Measurements from ENCODE around the gene SLC2A13.
"Not testable (repeated sequence)": the region's sequence is repeated elsewhere in the genome, so short reads cannot be mapped to it uniquely, and the experiment has no call there.

Gene SLC2A13

DNA sequence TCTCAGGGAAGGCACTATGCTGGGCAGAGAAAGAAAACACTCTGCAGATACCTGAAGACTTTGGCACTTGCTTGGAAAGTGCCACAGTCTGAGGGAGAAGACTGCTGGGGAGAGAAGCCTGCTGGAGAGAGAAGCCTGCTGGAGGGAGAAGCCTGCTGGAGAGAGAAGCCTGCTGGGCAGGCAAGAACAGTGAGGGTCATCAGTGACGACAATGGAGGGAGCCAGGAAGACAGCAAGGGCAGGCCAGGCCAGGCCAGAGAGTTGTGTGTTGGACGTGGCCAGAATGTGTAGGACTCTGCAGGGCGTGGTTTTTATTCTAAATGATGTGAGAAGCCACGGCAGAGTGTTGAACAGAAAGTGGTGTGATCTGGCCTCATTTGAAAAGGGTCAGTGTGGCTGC lies 301.0 kb downstream of the SLC2A13 start:
- DNase-seq (ENCODE audit: low read depth) = no peak

DNA sequence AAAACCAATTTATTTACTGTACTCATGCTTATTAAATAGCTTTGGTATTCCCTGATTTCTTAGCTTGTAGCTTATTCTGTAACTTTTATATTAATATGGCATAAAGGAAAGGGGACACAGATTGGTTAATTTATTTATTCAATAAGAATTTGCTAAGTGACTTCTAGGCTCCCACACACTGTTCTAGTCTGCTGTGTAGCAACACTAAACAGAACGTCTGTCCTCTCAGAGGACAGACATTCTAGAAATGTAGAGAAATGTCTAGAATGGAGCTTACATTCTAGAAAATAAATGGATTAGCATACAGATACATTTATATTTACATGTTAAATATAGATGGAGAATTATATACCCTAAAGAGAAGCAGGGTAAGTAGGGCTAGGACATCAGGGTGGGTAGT lies 301.4 kb downstream of the SLC2A13 start:
- DNase-seq (ENCODE audit: low read depth) = no peak

DNA sequence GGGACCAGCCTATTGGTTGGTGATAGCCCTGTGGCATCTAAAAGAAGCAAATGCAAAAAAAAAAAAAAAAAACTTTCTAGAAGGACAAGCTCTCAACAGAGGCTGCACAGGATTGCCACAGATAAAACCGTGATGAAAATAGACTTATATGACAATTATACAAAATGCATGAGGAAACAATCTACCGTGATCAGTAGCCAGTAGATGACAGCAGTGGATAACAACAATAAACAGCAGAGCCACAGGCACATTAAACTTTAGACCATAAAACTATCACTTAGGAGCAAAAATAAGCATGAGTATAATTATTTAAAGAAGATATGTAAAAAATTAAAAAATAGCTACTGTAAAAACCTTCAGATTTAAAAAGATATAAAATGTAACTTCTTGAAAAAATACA lies 302.7 kb downstream of the SLC2A13 start:
- no peak for DNase-seq (ENCODE audit: low read depth)

DNA sequence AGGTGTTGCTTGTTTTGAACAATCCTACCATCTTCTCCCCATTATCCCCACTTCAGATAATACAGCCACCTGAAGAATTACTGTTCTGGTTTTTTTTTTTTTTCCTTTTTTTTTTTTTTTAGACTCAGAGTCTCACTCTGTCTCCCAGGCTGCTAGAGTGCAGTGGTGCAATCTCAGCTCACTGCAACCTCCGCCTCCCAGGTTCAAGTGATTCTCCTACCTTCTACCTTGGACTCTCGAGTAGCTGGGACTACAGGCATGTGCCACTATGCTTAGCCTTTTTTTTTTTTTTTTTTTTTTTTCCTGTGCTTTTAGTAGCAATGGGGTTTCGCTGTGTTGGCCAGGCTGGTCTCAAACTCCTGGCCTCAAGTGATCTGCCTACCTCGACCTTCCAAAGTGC lies 306.9 kb downstream of the SLC2A13 start:
- DNase-seq (ENCODE audit: low read depth) = no peak

DNA sequence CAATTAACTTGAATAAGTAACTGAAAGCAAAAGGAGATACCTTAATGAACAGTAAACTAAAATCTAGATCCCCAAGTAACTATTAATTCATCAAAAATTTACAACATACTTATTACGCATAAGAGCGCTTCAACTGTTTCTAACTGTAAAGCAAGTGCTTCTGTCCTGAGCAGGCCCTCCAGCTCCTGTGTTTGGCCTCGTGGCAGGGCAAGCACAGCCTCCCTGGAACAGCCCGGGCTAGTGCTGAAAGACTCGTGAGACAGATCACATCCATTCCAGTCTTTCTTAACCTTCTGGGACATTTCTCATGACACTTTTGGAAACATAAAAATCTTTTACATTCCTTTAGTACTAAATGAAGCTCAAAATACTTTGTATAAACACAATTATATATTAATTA lies 307.5 kb downstream of the SLC2A13 start:
- DNase-seq (ENCODE audit: low read depth) = no peak

DNA sequence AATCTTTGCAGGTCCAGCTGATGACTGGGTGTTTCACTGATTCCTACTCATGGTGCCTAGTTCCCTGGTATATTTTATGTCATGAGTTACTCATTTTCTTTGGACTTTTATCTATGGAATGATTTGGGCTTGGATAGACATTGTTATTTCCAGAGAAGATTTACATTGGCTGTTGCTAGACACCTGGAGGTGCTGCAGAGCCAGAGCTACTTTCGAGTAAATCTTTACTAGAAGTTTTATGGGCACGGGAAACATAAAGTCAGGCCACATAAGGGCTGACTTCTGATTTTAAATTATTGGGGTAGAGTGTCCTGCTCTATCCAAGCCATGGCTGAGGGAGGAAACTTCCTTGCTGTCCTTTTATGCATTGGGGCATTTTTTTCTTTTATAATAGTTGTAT lies 310.4 kb downstream of the SLC2A13 start:
- DNase-seq (ENCODE audit: low read depth) = no peak

DNA sequence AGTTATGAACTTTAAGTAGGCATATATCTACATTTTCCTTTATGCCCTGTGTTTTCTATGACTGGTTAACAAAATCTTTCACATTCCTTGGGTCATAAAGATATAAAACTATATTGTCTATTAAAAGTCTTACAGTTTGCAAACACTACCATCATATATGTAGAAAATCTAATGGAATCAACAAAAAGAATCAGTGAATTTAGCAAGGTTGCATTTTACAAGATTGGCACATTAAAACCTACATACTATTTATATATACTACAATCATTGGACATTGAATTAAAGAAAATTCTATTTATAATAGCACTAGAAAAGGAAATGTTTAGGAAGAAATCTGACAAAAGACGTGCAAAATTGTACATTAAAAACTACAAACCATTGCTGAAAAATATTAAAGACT lies 312.9 kb downstream of the SLC2A13 start:
- DNase-seq (ENCODE audit: low read depth) = no peak

DNA sequence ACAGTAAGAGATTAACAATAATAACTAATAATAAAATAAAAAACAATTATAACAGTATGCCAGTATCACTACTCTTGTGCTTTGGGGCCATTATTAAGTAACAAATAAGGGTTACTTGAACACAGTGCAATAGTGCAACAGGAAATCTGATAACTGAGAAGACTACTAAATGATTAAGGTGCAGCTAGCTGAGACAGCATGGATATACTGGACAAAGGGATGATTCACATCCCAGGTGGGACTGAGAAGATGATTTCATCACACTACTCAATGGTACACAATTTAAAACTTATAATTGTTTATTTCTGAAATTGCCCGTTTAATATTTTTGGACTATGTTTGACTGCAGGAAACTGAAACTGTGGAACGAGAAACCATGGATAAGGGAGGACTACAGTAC lies 317.6 kb downstream of the SLC2A13 start:
- no peak for DNase-seq (ENCODE audit: low read depth)

DNA sequence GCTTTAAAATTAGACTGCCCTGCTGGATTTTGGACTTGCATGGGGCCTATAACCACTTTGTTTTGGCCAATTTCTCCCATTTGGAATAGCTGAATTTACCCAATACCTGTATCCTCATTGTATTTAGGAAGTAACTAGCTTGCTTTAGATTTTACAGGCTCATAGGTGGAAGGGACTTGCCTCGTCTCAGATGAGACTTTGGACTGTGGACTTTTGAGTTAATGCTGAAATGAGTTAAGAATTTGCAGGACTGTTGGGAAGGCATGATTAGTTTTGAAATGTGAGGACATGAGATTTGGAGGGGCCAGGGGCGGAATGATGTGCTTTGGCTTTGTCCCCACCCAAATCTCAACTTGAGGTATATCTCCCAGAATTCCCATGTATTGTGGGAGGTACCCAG lies 320.1 kb downstream of the SLC2A13 start:
- DNase-seq (ENCODE audit: low read depth) = not testable (repeated sequence)

DNA sequence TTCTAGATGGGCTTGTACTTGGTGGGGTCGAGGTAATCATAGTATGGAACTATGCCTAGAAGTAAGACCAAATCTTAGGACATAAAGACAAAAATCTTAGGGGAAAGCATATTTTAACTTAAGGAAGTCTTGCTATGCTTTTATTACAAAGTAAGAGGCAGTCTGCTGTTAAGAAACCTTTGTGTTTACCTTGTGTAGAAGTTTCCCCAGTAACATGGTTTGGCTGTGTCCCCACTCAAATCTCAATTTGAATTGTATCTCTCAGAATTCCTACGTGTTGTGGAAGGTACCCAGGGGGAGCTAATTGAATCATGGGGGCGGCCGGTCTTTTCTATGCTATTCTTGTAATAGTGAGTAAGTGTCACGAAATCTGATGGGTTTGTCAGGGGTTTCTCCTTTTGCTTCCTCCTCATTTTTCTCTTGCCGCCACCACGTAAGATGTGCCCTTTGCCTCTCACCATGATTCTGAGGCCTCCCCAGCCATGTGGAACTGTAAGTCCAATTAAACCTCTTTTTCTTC lies 323.8 kb downstream of the SLC2A13 start:
- no peak for DNase-seq (ENCODE audit: low read depth)

DNA sequence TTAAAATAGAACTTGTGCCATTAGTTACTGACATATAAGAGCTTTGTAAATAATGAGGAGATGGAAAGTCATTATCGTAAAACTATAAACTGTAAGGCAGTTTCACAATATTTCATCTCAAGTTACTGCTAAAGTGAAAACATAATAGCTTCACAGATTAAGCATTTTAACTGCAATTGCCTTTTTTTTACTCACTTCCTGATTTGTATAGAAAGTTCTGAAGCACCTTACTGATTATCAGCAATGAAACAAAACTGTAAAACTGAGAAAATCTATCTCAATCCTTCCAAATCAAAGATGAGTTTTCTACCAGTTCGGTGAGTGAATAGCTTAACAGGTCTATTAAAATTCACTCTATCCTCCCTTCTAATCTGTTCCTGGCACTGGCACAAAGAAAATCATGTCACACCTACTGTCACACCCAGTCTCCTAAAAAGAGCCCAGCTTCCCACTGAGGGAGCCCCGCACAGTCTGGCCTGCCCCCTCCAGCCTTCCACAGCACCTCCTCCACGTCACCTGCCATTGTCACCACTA lies 324.9 kb downstream of the SLC2A13 start:
- no peak for DNase-seq (ENCODE audit: low read depth)

DNA sequence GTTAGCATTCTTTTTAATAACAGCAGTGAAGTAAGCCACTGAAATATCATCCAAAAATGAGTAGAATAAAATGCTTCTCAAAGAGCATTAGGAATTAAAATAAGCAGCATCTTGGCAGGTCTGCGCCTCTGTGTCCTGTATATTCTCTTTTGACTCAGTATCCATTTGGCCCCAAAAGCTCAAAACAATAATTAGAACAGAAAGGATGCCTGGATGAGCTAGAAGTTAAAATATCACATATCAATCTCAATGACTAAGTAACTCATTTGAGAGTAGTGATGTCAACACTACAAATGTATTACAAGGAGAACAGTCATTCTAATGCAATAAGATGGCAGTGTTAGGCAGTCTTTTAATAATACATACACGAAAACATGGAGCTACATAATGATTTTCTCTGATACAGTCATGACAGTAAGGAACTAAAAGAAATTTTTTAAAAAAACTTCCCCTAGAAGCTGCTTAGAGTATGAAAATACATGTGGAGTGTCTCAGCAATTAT lies 325.4 kb downstream of the SLC2A13 start:
- no peak for DNase-seq (ENCODE audit: low read depth)

DNA sequence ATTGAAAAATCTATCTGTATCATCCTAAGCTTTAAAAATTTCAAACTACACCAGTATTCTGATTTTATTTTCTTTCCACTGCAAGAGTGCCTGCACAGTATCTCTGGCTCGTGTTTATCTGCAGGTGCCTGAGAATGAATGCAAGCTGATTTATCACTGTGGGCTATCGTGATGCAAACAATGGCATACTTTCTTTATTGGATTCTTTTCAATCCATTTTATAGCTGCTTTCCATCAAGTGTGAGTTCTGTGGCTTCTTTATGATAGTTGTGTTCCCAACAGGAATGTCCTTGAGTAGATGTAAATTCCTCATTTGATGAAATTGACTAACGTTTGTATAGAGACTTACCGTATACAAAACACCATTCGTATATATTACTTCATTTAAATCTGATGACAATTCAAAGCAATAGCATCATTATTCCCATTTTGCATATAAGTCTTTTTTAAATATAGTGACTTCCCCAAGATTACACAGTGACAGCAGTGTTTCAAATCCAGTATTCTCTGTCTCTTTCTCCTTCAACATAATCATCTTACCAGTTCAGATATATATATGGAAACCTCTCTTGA lies 326.0 kb downstream of the SLC2A13 start:
- no peak for DNase-seq (ENCODE audit: low read depth)

DNA sequence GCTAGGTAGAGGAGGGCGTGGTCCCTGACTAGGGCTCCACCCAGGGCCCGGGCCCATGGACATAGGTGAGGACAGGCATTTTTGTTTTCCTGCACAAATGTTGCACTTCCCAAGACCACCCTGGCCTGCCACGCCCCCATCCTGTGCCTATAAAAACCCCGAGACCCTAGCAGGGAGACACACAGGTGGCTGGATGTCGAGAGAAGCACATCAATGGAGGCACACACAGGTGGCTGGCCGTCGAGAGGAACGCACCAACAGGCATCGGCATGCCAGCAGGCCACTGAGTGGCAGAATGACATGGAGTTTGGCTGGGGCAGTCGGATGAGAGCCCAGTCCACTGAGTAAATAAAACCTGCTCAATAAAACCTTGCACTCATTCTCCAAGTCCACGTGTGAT lies 328.4 kb downstream of the SLC2A13 start:
- DNase-seq (ENCODE audit: low read depth) = no peak

DNA sequence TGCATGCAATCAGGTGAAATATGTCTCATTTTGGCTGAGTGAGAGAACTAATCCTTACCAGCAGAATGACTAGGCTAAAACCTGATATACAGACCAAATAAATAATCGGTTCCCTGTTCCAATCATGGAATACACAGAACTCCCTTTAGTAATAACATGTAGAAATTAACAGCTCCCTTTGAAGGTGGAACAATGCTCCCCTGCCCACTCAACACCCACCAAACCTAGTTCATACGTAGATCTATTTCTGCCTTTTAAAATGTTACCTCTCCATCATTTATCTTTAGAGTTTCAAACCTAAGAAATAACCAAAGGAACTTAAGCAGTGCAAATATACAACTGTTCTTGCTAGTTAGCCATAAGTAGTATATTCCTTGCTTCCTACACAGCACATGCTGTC lies 332.6 kb downstream of the SLC2A13 start:
- no peak for DNase-seq (ENCODE audit: low read depth)

DNA sequence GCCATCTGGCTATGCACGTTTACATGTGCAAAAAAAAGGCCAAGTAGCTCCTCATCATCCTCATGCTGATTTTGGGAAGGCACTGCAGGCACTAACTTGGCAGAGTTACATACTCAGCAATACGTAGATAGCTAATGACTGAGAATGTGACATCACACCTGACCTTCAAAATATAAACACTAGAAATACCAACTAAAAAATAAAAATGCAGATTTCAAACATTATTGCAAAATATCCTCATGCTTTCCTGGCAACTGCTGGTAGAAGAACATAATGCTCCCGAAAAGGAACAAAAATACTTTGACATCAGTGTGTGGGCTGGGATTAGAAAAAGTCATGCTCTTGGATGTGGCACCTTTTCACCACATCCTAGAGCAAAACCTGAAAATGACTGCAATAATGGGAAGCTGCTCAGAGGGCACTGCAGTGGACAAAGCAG lies 333.0 kb downstream of the SLC2A13 start:
- no peak for DNase-seq (ENCODE audit: low read depth)

DNA sequence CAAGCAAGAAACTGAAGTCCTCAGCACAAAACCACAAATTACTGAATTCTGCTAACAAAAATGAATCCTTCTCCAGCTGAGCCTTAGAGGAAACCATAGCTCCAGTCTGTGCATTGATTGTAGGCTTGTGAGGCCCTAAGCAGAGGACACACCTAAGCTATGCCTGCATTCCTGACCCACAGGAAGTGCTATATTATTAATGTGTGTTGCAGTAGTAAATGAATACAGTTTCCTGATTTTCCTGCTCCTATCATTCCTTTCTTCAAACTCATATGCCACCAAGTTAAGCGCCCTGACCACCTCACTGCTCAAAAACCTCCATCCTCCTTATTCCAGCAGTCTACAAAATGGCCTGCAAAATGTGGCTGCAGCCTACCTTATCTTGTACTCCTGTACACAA lies 334.4 kb downstream of the SLC2A13 start:
- no peak for DNase-seq (ENCODE audit: low read depth)

DNA sequence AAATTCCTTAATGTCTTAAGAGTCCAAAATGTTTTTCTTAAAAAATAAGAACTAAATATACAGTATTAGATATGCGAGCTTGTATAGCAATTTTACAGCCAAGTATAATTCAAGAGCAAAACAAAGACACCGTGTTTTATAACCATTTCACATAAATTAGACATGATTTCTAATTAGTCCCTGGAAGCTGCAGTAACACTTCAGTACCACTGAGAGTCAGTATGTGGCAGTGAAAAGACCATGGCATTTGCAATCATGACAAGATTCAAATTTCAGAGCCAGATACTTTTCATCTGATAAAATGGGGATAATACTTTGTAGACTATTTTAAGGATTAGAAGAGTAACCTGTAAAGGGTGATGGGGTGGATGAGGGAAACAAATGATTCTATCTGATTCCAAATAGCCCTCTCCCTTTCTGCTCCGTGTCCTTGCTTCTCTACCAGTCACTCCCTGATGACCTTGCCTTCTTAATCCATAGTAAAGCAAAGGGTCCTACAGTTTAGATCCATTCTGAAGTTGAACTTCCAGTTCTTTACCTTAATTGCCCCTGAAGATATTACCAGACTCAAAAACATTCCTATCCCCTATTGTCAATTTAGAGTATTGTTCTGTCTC lies 340.8 kb downstream of the SLC2A13 start:
- no peak for DNase-seq (ENCODE audit: low read depth)

DNA sequence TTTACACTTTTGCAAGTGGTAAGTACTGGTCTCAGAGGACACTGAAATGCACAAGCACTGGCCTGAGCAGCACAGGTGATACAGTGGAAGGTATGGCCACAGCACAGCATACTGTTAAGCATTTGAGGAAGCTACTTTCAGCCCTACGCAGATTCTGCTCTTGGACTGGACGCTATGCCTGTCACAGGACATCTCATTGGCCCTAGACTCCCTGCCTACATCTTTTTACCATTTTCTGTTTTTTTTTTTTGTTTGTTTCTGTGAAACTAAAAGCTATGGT lies 342.1 kb downstream of the SLC2A13 start:
- no peak for DNase-seq (ENCODE audit: low read depth)

DNA sequence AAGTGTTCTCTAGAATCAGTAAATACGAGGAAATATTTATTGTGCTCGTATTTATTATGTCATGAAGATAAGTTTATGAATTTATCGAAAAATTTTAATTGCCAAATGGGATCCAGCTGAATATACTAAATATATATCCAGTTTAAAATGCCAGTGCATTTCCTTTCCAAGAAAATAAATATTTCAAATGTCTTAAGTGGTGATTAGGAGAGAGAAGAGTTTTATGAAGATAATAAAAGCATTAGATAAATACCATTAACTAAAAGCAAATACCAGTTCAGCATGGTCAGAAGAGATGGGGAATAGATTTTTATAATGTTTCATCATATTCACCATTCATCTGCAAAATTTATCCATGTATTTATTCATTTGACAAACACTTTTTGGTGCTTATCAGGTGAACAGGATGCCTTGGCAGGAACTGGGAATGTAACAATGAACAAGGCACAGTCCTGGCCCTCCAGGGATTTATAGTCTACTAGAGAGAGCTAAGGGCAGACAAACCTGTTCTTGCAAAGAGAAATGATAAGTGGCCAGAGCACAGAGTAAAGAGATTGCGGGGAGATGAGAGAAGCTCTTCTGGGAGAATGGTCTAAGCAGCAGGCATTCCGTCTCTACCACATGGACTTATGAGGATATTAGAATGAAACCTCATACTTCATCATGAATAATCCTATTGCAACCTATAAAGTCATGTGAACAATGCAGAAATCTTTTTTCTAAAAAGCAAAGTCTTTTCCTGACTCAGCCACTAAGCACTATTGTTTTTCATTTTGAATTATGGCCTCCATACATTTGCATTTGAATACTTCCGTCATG lies 342.6 kb downstream of the SLC2A13 start:
- DNase-seq (ENCODE audit: low read depth) = no peak

DNA sequence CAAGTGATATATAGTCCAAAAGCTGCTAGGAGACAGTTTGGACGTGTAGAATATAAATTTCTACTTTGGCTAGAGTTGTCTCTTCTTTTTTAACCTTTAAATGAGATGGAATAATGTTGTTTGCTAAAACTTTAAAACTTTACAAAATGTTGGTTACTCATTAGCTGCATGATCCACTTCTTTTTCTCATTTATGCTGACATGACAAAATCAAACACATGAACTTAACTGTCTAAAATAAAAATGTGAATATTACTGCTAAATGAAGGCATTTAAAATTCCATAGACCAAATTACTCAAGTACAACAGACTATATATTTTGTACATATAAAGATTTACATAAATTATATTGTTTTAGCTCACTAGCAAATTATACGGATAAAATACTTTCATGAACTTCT lies 350.4 kb downstream of the SLC2A13 start:
- no peak for DNase-seq (ENCODE audit: low read depth)

DNA sequence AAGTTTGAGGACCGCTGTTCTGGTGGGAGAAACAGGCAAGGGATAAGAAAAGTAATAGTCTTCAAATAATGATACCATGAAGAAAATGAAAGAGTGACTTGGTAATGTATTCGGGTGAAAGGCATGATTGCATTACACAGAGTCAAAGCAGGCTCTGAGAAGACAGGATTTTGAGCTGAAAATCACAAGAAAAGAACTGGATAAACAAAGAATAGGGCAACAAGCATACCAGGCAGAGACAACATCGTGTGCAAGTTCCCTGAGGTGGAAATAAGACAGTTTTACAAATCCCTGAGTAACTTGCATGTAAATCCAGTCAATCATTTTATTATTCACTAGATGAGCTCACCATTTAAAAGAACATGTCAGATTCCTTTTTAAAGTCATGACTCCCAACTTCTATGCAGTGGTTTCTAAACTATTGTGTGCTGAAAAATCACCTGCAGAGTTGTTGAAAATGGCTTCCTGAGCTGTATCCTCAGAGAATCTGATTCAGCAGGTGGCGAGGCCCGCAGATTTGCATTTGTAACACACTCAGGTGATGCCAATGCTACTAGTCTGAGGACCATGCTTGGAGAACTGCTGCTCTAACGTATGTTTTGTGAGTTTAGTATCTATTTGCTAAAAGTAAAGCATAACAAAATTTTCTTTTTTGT lies 353.3 kb downstream of the SLC2A13 start:
- no peak for DNase-seq (ENCODE audit: low read depth)

DNA sequence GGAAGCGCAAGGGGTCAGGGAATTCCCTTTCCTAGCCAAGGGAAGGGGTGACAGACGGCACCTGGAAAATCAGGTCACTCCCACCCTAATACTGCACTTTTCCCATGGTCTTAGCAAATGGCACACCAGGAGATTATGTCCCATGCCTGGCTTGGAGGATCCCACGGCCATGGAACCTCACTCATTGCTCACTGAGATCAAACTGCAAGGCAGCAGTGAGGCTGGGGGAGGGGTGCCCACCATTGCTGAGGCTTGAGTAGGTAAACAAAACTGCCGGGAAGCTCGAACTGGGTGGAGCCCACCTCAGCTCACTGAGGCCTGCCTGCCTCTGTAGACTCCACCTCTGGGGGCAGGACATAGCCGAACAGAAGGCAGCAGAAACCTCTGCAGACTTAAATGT lies 359.7 kb downstream of the SLC2A13 start:
- not testable (repeated sequence) for DNase-seq (ENCODE audit: low read depth)

Measured in CMK (cell line).